Measurements from ENCODE around the gene MACROD2.

Gene MACROD2

DNA sequence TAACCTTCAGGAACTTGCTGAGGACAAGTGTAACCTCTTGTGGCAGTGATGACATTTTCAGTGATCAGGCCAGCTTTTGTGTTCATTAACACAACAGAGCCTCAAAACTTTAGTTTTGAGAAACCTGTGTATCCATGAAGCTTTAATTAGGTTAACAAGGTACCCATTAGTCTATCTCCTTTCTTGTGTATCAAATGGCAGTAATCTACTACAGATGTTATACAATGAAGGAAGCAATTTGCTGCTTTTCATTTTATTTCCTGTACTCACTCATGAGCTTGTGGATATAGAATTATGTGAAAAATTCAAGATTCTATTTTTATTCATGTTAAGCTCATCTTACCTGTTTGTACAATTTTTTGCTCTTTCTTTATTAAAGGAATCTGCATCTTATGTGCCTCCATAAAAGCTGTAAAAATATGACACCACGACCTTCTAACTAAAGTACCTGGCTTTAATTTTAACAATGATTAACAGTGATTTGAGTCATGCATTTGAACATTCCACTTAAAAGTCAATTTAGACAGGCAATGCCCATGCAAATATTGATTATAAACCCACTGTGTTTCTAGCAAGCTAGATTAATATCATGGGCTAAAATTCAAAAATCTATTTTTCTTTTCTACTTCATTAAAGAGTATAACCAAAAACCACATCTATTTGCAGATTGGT, 1680.6 kb downstream of the MACROD2 start:
- no peak for DNase-seq (ENCODE audit: low spot score)

DNA sequence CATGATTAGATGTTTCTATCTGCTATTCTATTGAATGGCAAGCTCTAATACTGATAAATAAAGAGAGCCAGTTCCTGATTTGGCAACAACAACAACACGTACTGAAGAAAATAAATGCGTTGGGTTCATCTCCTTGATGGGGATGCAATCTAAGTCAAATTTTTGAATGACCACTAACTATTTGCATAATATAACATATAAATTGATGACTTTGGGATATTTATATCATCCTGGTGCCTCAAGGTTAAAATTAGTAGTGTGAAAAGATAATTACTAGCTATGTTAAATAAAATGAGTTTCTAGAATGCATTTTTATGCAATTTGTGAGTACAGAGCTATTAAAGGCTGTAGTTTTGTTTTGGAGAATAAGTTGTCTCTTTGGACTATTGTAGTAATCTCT, 1681.5 kb downstream of the MACROD2 start:
- no peak for DNase-seq (ENCODE audit: low spot score)

DNA sequence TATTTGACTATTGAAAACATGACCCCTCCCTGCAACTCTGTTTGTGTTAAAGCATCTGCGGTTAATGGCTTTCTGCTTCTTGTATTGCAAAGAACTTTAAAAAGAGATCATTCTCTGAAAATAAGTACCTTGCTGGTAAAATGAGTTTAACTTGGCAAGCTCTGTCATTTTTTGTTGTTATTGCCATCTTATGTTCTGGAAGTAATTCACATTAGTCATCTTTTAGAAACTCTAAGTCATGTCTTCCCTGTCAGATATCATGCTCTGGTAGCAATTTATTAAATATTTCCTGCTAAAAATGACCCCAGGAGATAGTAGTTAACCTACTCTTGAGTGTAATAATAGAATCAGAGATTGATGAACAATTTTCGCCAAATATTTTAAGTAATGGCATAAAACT, 1687.4 kb downstream of the MACROD2 start:
- no peak for DNase-seq (ENCODE audit: low spot score)

DNA sequence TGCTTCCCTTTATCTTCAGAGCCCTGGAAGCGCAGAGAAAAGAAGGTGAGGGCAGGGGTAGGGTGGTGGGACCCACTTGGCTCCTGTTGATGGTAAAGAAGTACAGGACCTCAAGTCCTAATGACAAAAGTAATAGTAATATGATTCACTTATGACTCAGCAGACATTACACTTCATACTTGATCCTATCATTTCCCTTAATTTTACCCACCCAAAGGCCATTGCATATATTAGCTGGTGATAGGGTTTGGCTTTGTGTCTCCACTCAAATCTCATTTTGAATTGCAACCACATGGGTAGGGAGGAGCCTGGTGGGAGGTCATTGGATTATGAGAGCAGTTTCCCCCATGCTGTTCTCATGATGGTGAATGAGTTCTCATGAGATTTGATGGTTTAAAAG, 1697.3 kb downstream of the MACROD2 start:
- no peak for DNase-seq (ENCODE audit: low spot score)

GRCh38 chr20:15699431-15700146, 1704.3 kb downstream of the MACROD2 start:
- DNase-seq (ENCODE audit: low spot score), result no peak

DNA sequence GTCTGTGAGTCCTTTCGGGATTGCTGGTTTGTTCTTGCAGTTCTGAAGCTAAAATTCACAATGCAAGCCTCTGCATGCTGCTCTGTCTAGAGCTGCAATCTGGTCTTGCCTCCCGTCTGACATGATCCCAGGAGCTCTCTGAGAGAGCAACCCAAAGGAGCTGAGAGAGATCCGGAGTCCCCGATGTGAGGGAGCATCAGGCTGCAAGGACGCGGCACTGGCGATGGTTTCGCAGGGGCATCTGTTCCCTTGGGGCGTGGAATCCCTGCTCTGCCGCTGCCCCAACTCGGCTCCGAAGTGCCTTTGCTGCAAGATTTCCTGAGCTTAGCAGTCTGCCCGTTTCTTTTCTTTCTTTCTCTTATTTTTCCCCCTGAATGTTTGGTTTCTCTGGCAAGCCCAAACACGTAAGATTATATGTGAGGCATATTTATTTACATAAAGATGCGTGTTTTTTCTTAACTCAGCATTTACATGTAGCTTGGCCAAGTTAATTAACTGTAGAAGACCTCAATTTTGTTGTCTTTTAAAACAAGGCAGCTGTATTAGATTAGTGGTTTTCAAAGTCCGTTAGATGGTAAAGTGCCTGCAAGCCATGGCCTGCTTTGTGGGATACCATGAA, 1704.9 kb downstream of the MACROD2 start:
- no peak for DNase-seq (ENCODE audit: low spot score)

DNA sequence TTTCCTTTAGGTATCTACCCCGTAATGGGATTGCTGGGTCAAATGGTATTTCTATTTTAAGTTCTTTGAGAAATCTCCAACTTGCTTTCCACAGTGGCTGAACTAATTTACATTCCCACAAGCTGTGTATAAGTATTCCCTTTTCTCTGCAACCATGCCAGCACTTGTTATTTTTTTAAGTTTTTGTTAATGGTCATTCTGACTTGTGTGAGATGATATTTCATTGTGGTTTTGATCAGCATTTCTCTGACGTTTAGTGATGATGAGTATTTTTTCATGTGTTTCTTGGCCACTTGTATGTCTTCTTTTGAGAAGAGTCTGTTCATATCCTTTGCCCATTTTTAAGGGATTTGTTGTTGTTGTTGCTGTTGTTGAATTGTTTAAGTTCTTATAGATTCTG, 1706.8 kb downstream of the MACROD2 start:
- DNase-seq (ENCODE audit: low spot score), result no peak

- DNase-seq (ENCODE audit: low spot score), result no peak
Measured at GRCh38 chr20:15703171-15703911, 1708.0 kb downstream of the MACROD2 start.

- no peak for DNase-seq (ENCODE audit: low spot score)
Measured at GRCh38 chr20:15705975-15706374, 1710.7 kb downstream of the MACROD2 start.

GRCh38 chr20:15706719-15707118, 1711.4 kb downstream of the MACROD2 start:
- DNase-seq (ENCODE audit: low spot score), result no peak

- DNase-seq (ENCODE audit: low spot score), result peak; percentile 62
Measured at GRCh38 chr20:15708984-15709598, 1713.8 kb downstream of the MACROD2 start.

DNA sequence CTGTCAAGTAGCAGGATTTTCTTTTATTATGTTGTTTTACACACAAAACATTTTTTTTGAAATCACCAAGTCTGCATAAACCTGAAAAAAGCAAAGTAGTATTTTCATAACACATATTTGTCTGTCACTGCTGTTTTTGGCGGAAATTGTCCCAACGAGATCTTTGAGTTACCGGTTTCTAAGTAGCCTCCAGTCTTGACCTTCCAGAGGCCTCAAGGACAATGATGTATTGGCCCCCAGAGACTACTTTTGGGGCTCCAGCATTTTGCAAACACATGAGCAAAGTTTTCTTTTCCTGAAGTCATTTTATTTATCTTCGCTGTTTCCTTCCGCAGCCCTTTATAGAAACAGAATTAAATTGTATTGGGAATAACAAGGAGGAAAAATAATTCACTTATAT, 1715.3 kb downstream of the MACROD2 start:
- no peak for DNase-seq (ENCODE audit: low spot score)

- no peak for DNase-seq (ENCODE audit: low spot score)
Measured at GRCh38 chr20:15711177-15711576, 1715.9 kb downstream of the MACROD2 start.

GRCh38 chr20:15716256-15716655, 1720.9 kb downstream of the MACROD2 start:
- no peak for DNase-seq (ENCODE audit: low spot score)

- no peak for DNase-seq (ENCODE audit: low spot score)
Measured at GRCh38 chr20:15726416-15726815, 1731.1 kb downstream of the MACROD2 start.

DNA sequence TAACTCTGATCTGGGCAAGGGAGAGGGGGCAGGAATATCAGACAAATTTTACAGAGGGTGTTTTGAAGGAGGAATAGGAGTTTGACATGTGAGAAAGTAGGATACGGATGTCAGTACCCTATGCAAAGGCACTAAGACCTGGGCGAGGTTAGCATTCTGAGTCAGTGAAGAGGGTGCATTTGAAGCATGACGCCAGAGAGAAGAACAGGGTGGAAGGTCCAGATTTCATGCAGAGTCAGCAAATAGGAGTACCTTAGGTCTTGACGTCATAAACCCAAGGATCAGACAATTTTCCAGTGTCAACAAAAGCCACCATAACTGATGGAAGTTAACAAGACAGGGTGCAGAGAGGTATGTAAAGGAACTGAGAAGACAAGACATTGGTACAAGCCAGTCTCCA, 1738.7 kb downstream of the MACROD2 start:
- DNase-seq (ENCODE audit: low spot score), result no peak

DNA sequence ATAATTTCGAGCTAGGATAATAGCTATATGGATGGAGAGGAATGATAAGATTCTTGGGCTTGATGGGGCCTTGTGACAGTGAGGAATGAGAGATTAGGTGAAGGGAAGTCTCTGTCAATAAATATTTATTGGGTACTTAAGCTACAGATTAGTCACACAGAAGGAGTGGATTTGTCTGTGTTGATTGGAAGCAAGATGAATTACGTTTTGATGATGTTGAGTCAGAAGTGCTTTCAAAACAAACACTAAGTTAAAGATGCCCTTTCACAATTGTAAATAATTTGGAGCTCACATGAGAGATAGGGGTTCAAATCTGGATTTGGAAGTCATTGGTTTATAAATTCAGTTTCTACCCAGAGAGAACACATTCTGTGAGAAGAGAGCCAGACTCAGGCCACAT, 1743.7 kb downstream of the MACROD2 start:
- no peak for DNase-seq (ENCODE audit: low spot score)

- no peak for DNase-seq (ENCODE audit: low spot score)
Measured at GRCh38 chr20:15740046-15740775, 1744.9 kb downstream of the MACROD2 start.

GRCh38 chr20:15742087-15742486, 1746.8 kb downstream of the MACROD2 start:
- no peak for DNase-seq (ENCODE audit: low spot score)

DNA sequence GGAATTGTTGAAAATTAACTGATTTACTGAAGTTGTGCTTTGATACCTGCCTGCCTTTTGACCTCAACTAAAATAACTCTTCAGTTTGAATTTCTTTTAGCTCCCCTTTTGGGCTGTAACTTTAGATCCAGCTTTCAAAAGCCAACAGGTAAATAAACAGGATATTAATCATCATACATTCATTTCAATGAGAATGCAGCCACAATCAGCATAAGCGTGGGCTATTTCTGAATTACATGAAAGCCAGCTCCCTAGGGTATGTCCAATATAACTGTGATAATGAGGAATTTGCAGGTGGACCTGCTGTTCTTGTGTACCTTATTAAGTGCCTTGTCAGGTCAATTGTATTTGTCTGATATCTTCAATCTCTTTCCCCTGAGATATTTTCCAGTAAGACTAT, 1747.3 kb downstream of the MACROD2 start:
- no peak for DNase-seq (ENCODE audit: low spot score)

DNA sequence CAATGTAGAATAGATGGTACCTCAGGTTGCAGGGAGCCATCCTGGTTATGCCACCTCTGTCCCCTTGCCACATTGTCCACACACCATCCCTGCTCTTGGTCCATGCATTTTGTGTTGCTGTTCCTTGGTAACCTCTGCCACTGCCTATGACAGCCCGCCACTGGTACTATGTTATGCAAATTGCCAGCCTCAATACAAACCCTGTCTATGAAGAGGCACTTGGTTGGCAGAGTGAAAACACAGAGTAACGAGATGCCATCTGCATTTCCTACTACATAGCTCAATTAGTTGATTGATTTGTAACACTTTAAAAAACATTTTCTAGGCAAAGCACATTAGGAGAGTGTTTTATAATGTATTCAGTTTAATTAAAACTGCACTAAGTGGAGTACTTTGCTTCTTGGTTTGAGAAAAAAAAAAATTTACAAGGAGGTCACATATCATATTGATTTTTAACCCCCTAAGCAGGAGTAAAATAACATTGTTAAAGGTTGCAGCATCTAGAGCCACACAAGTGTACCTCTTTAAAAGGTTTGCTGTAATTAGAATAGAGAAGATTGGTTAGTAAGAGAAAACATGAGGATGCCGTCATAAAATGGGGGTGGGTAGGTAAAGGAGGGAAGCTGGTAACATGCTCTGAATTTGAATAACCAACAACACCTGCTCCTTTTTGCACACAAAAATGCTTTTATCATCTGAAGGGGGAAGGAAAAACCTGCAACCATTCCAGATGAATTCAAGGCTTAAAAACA, 1760.9 kb downstream of the MACROD2 start:
- peak; percentile 10 for DNase-seq (ENCODE audit: low spot score)

Data from germinal center (tissue), 1 donor.